Measurements from ENCODE around the gene PLN.

The PLN gene

DNA sequence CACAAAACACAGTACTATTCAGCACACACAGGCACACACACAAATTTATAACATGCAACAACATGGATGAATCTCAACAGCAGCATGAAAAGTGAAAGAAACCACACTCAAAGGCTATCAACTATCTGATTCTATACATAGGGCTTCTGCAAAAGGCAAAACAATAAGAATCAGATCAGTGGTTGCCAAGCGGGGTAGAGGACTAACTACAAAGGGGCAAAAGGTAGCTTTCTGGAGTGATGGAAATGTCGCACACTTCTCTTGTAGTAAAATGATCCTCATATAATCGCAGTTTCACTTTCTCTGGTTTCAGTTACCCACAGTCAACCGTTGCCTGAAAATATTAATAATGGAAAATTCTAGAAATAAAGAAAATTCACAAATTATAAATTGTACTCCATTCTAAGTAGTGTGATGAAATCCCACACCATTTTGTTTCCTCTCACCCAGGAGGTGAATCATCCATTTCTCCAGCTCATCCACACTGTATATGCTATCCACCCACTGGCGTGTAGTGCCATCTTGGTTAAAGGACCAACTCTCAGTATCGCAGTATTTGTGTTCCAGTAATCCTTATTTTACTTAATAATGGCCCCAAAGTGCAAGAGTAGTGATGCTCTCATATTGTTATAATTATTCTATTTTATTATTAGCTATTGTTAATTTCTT lies 12.8 kb upstream of the PLN start:
- no peak for DNase-seq (ENCODE audit: low read depth)
- no peak overlapping the region for H3K4me3 ChIP-seq (ENCODE audit: low read depth, low read length)

DNA sequence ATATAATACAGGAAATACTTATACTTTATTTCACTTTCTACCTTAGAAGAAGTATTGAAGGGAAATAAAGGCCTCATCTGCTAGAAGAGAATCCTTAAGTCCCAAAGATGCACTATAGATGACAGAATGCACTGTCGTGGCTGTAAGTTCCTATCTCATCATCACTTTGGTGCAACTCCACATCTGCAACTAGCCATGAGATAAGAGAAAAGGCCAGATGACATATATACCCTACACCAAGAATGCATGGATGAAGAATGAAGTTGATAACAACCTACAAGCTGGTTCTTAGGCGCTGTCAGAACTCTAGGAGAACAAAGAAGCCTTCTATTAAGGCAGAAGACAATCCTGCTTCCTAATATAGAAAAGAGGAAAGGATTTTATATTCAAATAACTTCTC lies 11.6 kb upstream of the PLN start:
- DNase-seq (ENCODE audit: low read depth) = no peak
- no peak overlapping the region for H3K4me3 ChIP-seq (ENCODE audit: low read depth, low read length)

- no peak for DNase-seq (ENCODE audit: low read depth)
- no peak overlapping the region for H3K4me3 ChIP-seq (ENCODE audit: low read depth, low read length)
These were observed 10.5 kb upstream of the PLN start for GRCh38 chr6:118537574-118537973.

DNA sequence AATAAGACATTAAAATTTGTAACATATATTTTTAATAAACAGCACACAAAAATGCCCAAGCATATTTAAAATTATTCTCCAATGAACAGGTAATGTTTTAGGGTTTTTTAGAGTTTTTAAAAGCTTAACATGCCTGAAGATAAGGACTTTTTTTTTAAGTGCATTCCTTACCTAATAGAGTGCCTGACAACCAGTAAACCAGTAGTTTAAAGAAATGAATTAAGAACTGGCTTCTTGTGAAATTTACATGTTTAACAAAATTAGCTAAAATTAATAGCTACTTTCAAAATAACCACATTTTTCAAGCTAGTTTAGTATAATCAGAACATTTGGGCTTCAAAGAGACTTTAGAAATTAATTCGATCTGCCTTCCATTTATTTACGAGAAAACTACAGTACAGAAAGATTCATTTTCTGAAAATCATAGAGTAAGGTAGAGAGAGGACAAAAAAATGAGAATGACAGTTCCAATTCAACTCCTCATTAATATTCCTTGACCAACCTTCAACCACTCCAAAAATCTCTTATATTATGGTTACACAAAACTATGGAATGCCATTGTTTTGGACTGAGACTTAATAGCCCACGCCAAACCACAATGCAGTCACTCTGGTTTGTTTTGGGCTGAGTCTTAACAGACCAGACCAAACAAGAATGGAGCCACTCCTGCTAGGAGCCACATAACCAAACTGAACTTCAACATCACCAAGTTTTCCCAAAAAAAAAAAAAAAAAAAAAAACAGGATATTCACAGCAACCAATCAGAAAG lies 5.7 kb upstream of the PLN start:
- no peak overlapping the region for H3K4me3 ChIP-seq (ENCODE audit: low read depth, low read length)
- DNase-seq (ENCODE audit: low read depth) = peak; percentile 25

GRCh38 chr6:118544105-118544504 lies 4.0 kb upstream of the PLN start:
- H3K4me3 ChIP-seq (ENCODE audit: low read depth, low read length) = no peak overlapping the region
- DNase-seq (ENCODE audit: low read depth) = no peak

DNA sequence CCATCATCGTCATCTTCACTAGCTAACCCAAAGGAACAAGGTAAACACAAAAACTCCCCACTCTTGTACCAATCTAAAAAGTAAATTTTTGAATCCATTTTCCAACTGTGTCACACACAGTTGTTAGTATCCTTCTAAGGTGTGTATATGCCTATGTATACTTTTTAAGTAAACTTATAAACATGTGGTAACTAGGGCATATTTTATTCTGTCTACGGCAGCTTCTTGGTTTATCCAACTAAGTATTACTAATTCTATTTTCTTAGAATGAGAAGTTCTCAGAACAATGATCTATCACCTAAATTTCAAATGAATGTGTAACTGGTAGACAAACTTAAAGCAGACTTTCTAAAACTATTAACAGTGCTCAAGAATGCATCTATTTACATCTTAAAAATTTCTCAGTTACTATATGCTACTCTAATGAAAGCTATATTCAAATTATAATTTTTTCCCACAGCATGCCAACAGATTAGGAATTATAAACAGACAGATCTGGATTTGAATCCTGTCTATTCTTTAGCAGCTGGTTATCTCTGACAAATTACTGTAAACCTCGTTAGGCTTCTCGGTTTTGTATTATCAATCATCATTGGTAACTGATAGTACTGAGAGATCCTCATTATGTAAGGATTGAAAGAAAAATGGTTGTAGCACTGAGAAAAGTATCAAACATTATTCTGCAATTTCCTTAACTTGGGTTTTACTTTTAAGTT lies 1.8 kb upstream of the PLN start:
- no peak for DNase-seq (ENCODE audit: low read depth)

GRCh38 chr6:118546880-118547218 lies 1.2 kb upstream of the PLN start:
- DNase-seq (ENCODE audit: low read depth) = no peak
- H3K4me3 ChIP-seq (ENCODE audit: low read depth, low read length) = no peak overlapping the region

More for the DNA sequence above, 1.8 kb upstream of the PLN start:
- H3K4me3 ChIP-seq (ENCODE audit: low read depth, low read length) = no peak overlapping the region

GRCh38 chr6:118548613-118549012 lies 517 bp downstream of the PLN start:
- DNase-seq (ENCODE audit: low read depth) = no peak

DNA sequence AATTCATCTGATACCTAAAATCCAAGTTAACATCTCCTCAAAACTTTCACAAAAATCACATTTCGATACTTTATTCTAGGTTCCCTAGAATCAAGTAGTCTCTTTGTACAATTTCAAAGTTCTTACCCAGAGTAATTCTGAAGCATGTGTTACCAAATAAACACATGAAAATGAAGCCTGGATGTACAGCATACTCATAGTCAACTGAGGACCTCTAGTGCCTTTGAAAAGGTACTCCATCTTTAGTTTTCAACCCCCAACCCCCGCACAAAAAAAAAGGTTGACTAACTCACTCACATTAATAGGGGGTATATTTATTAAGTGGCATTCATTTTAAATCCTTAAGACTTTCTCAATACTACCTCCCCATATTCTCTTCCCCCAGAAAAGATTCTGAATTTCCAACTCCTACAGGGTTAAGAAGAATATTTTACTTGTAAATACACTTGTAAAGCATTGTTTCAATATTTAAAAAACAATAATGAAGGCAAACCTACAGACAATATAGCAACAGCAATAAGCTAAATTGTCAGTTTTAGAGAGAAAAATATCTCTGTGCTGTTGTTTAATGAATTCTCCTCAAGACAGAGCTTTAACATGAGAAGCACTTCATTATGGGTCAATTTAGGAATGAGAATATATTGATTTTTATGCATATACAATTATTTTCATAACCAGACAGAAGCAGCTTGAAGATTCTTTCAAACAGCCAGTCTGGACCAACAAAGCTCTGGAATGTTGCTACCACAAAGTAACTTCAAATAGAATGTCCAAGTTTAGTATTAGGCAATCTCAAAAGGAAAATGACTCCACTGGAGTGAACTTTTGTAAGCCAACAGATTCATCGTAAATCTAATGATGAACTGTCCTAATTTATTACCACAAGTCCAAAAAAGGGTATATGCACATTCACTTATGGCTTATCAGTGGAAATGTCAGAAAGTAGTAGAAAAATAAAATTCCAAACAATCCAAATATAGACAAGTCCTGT lies 3.3 kb downstream of the PLN start:
- peak; percentile 57 for DNase-seq (ENCODE audit: low read depth)
- no peak overlapping the region for H3K4me3 ChIP-seq (ENCODE audit: low read depth, low read length)

More at GRCh38 chr6:118548613-118549012, 517 bp downstream of the PLN start:
- H3K4me3 ChIP-seq (ENCODE audit: low read depth, low read length) = no peak overlapping the region

GRCh38 chr6:118553132-118553531 lies 5.0 kb downstream of the PLN start:
- no peak for DNase-seq (ENCODE audit: low read depth)
- H3K4me3 ChIP-seq (ENCODE audit: low read depth, low read length) = no peak overlapping the region

DNA sequence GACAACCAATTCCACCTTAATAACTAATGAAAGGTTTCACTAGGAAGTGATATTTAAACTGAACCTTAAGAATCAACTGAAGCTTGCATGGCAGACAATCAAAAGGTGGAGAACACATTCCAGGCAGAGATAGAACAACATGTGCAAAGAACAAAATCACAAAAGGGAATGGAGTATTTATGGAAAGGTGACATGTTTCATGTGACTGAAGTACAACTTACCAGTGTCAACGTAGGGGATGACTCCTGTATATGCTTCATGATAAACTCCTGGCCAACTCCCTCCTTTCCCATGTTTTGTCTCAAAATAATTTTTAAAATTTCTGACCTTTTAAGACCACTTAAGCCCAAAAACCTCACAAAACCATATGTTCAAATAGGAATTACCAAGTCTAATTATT lies 6.6 kb downstream of the PLN start:
- H3K4me3 ChIP-seq (ENCODE audit: low read depth, low read length) = no peak overlapping the region
- no peak for DNase-seq (ENCODE audit: low read depth)

DNA sequence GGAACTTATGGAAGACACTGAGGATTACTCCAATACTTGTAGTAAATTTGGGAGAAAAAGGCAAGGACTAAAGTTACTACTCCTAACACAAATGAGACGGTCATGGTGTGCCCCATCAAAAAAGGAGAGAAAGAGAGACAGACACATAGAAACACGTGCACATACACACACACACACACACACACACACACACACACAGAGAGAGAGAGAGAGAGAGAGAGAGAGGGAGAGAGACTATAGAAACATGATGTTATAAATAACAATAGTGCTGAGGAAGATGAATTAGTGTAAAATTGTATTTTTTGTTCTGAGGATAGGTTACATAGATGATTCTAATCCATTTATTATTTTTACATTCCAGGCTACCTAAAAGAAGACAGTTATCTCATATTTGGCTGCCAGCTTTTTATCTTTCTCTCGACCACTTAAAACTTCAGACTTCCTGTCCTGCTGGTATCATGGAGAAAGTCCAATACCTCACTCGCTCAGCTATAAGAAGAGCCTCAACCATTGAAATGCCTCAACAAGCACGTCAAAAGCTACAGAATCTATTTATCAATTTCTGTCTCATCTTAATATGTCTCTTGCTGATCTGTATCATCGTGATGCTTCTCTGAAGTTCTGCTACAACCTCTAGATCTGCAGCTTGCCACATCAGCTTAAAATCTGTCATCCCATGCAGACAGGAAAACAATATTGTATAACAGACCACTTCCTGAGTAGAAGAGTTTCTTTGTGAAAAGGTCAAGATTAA lies 10.5 kb downstream of the PLN start:
- DNase-seq (ENCODE audit: low read depth) = no peak
- no peak overlapping the region for H3K4me3 ChIP-seq (ENCODE audit: low read depth, low read length)

- no peak overlapping the region for H3K4me3 ChIP-seq (ENCODE audit: low read depth, low read length)
- DNase-seq (ENCODE audit: low read depth) = no peak
These were observed 11.6 kb downstream of the PLN start for GRCh38 chr6:118559659-118560058.

GRCh38 chr6:118562248-118562647 lies 14.2 kb downstream of the PLN start:
- no peak for DNase-seq (ENCODE audit: low read depth)
- H3K4me3 ChIP-seq (ENCODE audit: low read depth, low read length) = no peak overlapping the region

GRCh38 chr6:118562959-118563358 lies 14.9 kb downstream of the PLN start:
- H3K4me3 ChIP-seq (ENCODE audit: low read depth, low read length) = no peak overlapping the region
- no peak for DNase-seq (ENCODE audit: low read depth)

DNA sequence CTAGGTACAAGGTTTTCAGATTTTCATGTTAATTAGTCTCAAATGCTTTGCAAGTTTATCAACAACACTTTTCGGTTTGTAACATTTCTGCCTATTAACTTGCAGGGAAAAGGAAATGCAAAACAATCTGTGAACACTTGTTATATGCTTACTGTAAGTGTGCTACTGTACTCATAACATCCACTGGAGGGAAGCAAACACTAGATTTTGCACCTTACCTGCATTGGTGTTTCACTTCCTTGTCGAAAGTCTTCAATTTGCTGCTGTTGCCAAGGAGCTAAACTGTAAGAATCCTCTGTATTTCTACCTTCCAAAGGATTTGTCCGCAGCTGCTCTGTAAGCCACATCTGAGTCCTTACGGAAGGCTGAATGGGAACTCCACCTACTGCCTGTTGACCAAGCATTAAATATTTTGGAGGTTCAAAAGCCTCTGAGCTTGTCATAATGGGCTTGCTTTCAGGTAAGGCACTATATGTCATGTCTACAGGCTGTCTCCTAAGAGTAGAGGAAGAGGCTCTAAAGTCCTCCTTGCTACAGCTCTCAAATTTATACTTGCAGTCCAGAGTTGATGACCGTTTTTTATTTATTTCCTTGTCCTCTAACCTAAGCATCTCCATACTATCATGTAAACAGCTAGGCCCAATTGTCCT lies 17.3 kb downstream of the PLN start:
- H3K4me3 ChIP-seq (ENCODE audit: low read depth, low read length) = no peak overlapping the region
- DNase-seq (ENCODE audit: low read depth) = no peak

GRCh38 chr6:118567974-118568373 lies 19.9 kb downstream of the PLN start:
- no peak overlapping the region for H3K4me3 ChIP-seq (ENCODE audit: low read depth, low read length)
- no peak for DNase-seq (ENCODE audit: low read depth)

- no peak for DNase-seq (ENCODE audit: low read depth)
- no peak overlapping the region for H3K4me3 ChIP-seq (ENCODE audit: low read depth, low read length)
These were observed 21.4 kb downstream of the PLN start for GRCh38 chr6:118569498-118569897.

All from skeletal muscle cell (primary cell).